HG02884 (cell line): ENCODE measurements around the gene BRIP1.

Experiments used
- ATAC-seq: cut with Tn5 transposase; IDR thresholded peaks from one replicate; pipeline ENCODE4 v1.9.1; 2021; ENCODE audit warnings: mild to moderate bottlenecking, moderate library complexity; ENCODE audit not compliant: unreplicated experiment

The BRIP1 gene

DNA sequence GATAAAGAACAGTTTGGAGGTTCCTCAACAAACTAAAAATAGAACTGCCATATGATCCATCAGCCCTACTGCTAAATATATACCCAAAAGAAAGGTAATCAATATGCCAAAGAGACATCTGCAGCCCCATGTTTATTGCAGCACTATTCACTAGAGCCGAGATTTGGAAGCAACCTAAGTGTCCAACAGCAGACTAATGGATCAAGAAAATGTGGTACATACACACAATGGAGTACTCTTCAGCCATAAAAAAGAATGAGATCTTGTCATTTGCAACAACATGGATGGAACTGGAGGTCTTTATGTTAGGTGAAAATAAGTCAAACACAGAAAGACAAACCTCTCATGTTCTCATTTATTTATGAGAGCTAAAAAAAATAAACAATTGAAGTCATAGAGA lies 223.5 kb downstream of the BRIP1 start:
- ATAC-seq: no peak

DNA sequence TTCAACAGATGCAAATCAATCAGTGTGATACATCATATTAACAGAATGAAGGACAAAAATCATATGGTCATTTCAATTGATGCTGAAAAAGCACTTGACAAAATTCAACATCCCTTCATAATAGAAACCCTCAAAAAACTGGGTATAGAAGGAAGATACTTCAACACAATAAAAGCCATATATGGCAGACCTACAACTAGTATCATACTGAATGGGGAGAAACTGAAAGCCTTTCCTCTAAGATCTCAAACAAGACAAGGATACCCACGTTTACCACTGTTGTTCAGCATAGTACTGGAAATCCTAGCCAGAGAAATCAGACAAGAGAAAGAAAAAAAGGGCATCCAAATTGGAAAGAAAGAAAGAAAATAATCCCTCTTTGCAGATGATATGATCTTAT lies 225.2 kb downstream of the BRIP1 start:
- no peak for ATAC-seq

DNA sequence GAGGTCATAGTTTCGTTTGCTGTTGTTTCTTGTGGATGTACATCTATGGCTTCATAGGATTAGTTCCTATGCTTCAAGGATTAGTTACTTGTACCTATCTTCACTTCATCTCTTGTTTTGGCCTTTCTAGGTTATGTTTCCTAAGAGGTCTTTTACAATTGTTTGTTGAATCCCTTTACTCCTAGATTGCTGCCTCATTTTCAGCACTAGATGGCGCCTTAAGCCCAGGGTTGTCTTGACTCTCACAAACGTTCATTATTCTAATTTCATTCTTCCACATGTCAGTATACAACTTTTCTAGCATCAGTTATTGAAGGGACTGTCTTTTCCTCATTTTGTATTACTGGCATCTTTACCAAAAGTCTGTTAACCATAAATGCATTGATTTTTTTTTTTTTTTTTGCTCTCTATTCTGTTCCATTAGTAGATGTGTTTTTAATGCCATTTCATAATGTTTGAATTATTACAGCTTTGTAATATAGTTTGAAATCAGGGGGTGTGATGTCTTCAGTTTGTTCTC lies 227.4 kb downstream of the BRIP1 start:
- no peak for ATAC-seq

DNA sequence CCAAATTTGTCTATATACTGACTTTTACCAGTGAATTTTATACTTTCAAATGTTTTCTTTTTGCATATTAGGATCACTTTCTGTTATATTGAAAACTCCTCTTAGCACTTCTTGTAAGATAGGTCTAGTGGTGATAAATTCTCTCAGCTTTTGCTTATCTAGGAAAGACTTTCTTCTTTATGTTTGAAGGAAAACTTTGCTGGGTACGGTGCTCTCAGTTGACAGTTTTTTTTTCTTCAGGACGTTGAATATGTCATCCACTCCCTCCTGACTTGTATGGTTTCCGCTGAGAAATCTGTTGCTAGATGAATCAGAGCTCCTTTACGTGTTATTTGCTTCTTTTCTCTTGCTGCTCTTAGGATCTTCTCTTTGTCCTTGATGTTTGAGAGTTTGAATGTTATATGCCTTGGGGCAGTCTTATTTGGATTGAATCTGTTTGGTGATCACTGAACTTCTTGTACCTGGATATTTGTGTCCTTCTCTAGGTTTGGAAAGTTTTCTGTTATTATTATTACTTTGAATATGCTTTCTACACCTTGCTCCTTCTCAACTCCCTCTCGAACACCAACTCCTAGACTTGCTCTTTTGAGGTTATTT lies 228.3 kb downstream of the BRIP1 start:
- ATAC-seq: no peak

DNA sequence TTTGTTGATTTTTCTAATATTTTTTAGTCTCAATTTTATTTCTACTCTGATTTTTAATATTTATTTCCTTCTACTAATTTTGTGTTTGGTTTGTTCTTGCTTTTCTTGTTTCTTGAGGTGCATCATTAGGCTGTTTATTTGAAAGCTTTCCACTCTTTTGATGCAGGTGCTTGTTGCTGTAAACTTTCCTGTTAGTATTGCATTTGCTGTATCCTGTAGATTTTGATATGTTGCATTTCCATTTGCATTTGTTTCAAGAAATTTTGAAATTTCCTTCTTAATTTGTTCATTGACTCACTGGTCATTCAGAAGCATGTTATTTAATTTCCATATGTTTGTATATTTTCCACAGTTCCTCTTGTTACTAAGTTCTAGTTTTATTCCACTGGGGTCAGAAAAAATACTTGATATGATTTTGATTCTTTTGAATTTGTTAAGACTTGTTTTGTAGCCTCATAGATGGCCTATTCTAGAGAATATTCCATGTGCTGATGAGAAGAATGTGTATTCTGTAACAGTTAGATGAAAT lies 229.3 kb downstream of the BRIP1 start:
- ATAC-seq: no peak

DNA sequence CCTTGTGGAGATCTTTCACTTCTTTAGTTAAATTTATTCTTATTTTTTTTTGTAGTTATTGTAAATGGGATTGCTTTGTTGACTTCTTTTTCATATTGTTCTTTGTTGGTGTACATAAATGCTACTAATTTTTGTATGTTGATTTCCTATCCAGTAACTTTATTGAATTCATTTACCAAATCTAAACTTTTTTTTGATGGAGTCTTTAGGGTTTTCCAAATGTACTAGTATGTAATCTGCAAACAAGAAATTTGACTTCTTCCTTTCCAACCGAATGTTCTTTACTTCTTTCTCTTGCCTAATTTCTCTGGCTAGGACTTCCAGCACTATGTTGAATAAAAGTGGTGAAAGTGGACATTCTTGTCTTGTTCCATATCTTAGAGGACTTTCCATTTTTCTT lies 230.5 kb downstream of the BRIP1 start:
- ATAC-seq: no peak

DNA sequence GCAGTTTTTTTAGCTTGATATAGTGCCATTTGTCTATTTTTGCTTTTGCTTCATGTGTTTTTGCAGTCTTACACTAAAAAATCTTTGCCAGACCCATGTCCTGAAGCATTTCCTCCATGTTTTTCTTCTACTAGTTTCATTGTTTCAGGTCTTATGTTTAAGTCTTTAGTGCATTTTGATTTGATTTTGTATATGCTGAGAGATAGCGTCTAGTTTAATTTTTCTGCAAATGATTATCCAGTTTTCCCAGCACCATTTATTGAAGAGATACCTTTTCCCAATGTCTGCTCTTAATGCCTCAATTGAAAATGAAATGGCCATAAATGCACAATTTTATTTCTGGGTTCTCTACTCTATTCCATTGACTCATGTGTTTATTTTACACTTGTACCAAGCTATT lies 231.5 kb downstream of the BRIP1 start:
- no peak for ATAC-seq
